Measurements from ENCODE around the gene ABCA5. TPM values are rescaled to one million over a fixed set of nuclear protein-coding genes. Genes with fewer than 3 reads are reported as not detected.
A peak's percentile ranks its signal among the peaks of the same experiment; 100 is the strongest.

ABCA5 gene
- total RNA-seq, 1 experiment from 2014 or later = 4.5 TPM

DNA sequence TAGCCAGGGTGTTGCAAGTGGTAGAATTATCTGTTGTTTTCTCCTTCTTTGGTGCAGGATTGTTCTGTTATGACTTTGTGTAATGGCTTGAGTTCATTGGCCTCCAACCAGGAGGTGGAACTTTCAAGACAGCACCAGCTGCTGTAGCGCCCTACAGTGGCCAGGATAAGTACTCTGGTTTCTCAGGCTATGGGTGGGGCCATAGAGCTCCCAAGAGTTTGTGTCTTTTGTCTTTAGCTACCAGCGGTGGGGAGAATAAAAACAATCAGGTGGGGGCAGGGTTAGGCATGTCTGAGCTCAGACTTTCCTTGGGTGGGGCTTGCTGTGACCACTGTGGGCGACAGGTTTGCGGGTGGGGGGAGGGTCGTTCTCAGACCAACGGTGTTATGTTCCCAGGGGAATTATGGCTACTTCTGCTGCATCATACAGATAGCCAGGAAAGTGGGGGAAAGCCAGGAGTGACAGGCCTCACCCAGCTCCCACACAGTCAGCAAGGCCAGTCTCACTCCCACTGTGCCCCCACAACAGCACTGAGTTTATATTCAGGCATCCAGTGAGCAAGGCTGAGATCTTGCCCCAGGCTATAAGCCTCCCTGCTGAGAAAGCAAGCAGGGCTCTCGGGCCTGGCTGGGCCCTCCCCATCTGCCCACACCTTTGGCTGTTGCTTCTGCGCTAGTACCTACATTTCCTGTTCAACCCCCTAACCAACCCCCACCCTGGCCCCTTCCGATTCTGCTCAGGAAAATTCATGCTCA is 113.7 kb downstream of the ABCA5 start:
- Histone ChIP-seq H3K4me1 (ENCODE audit: insufficient read depth, low read length) (no peaks in the 10 kb centered on the region), H2BK15ac (ENCODE audit: low read depth, low read length) (no peak overlapping the region), H4K91ac (ENCODE audit: insufficient read length, low read depth, low read length) (no peak overlapping the region), H3K27ac (ENCODE audit: insufficient read length, low read depth, low read length) (no peak overlapping the region), H4K8ac (replicated peaks; ENCODE audit: insufficient read length, low read depth, low read length) (no peak overlapping the region), H2BK120ac (ENCODE audit: low read depth, low read length, poor library complexity, severe bottlenecking) (no peak overlapping the region), H3K4me2 (ENCODE audit: insufficient read depth, insufficient read length, low read length) (no peak overlapping the region), H2AK5ac (ENCODE audit: insufficient read length, low read length) (no peak overlapping the region), H2BK5ac (ENCODE audit: insufficient read length, low read length) (no peak overlapping the region), H3T11ph (ENCODE audit: low read length) (no peak overlapping the region), H3K79me2 (ENCODE audit: insufficient read depth, low read length) (no peaks in the 10 kb centered on the region), H3K14ac (ENCODE audit: insufficient read depth, low read length) (no peak overlapping the region), H3K23ac (ENCODE audit: insufficient read length, low read depth, low read length) (no peak overlapping the region), H4K5ac (ENCODE audit: insufficient read length, low read depth, low read length) (no peak overlapping the region), H3K9me3 (ENCODE audit: control insufficient read depth, low read depth, low read length) (no peaks in the 10 kb centered on the region), H3K9ac (ENCODE audit: extremely low read depth, insufficient read length, low read length) (no peak overlapping the region), H2AFZ (ENCODE audit: low read length) (no peak overlapping the region), H2BK20ac (ENCODE audit: low read depth, low read length, poor library complexity, severe bottlenecking) (no peak overlapping the region), H3K56ac (ENCODE audit: insufficient read length, low read depth, low read length) (no peak overlapping the region), H4K20me1 (ENCODE audit: control insufficient read depth, insufficient read depth, insufficient read length) (no peaks in the 10 kb centered on the region), H3K23me2 (ENCODE audit: insufficient read length, low read depth, low read length, poor library complexity, severe bottlenecking) (no peaks in the 10 kb centered on the region), H3K4ac (ENCODE audit: low read depth, low read length) (no peak overlapping the region), H2BK12ac (ENCODE audit: insufficient read length, low read depth, low read length) (no peak overlapping the region), H3K79me1 (ENCODE audit: insufficient read depth, low read depth, low read length, poor library complexity, severe bottlenecking) (no peaks in the 10 kb centered on the region), H3K18ac (ENCODE audit: insufficient read length, low read depth, low read length) (no peak overlapping the region), H3K27me3 (ENCODE audit: insufficient read depth, low read length) (no peaks in the 10 kb centered on the region)
- Mint-ChIP-seq H3K27me3 (ENCODE audit: low read depth) (no peaks in the 10 kb centered on the region), H3K9me3 (no peaks in the 10 kb centered on the region), H3K4me3 (no peak overlapping the region), H3K4me1 (peaks cover 9 to 12% of the 10 kb centered on the region in 2 experiments), H3K36me3 (ENCODE audit: insufficient read depth in 1 of 3, low read depth in 3 of 3) (no peaks in the 10 kb centered on the region), H3K27ac (no peak overlapping the region; a peak in 2 of 7 replicates)
- no CpG with 5 or more reads among the region's 9 CpGs for WGBS (ENCODE audit: extremely low coverage, insufficient read length, low lambda C conversion rate)
- peak; percentile 57 for TF ChIP-seq CTCF (conservative IDR thresholded peaks at IDR 0.05)
- DNase-seq = peak; percentile 76

Data from H9 (cell line).